Fibroblast of the conjunctiva (primary cell): ENCODE measurements around the gene KLF15.
A peak's percentile ranks its signal among the peaks of the same experiment; 100 is the strongest.
"Not testable (repeated sequence)": the region's sequence is repeated elsewhere in the genome, so short reads cannot be mapped to it uniquely, and the experiment has no call there.

Experiments
- DNase-seq: peaks from one replicate; pipeline ENCODE4 v3.0.0-alpha.2; 2010; ENCODE audit warnings: low read depth

Gene KLF15

GRCh38 chr3:126346466-126346865 lies 10.7 kb downstream of the KLF15 start:
- DNase-seq = no peak

GRCh38 chr3:126345641-126346460 lies 11.4 kb downstream of the KLF15 start:
- no peak for DNase-seq

- no peak for DNase-seq
Measured at GRCh38 chr3:126345231-126345630, 12.0 kb downstream of the KLF15 start.

GRCh38 chr3:126344380-126345041 lies 12.7 kb downstream of the KLF15 start:
- DNase-seq = no peak

- DNase-seq = no peak
Measured at GRCh38 chr3:126343649-126344035, 13.6 kb downstream of the KLF15 start.

GRCh38 chr3:126342991-126343648 lies 14.1 kb downstream of the KLF15 start:
- no peak for DNase-seq

GRCh38 chr3:126342211-126342610 lies 15.0 kb downstream of the KLF15 start:
- no peak for DNase-seq

GRCh38 chr3:126341755-126342150 lies 15.5 kb downstream of the KLF15 start:
- no peak for DNase-seq

GRCh38 chr3:126340943-126341754 lies 16.1 kb downstream of the KLF15 start:
- DNase-seq = no peak

- DNase-seq = no peak
Measured at GRCh38 chr3:126340596-126340942, 16.6 kb downstream of the KLF15 start.

GRCh38 chr3:126340081-126340511 lies 17.1 kb downstream of the KLF15 start:
- peak; percentile 47 for DNase-seq

GRCh38 chr3:126339466-126339865 lies 17.7 kb downstream of the KLF15 start:
- DNase-seq = no peak

GRCh38 chr3:126338790-126339288 lies 18.4 kb downstream of the KLF15 start:
- no peak for DNase-seq

- DNase-seq = no peak
Measured at GRCh38 chr3:126337980-126338651, 19.1 kb downstream of the KLF15 start.

GRCh38 chr3:126331812-126332336 lies 25.3 kb downstream of the KLF15 start:
- not testable (repeated sequence) for DNase-seq

- no peak for DNase-seq
Measured at GRCh38 chr3:126329927-126330725, 27.1 kb downstream of the KLF15 start.

- no peak for DNase-seq
Measured at GRCh38 chr3:126326629-126327028, 30.6 kb downstream of the KLF15 start.

GRCh38 chr3:126322181-126322967 lies 34.8 kb downstream of the KLF15 start:
- DNase-seq = no peak

- DNase-seq = no peak
Measured at GRCh38 chr3:126321490-126321889, 35.7 kb downstream of the KLF15 start.
